Measurements from ENCODE around the gene SDC3.

The SDC3 gene

GRCh38 chr1:30904191-30904961 is 4.2 kb downstream of the SDC3 start:
- DNase-seq: no peak

GRCh38 chr1:30903343-30904034 is 5.1 kb downstream of the SDC3 start:
- DNase-seq: no peak

- no peak for DNase-seq
These were observed 5.8 kb downstream of the SDC3 start for GRCh38 chr1:30902593-30903290.

GRCh38 chr1:30901798-30902581 is 6.6 kb downstream of the SDC3 start:
- no peak for DNase-seq

- no peak for DNase-seq
These were observed 7.5 kb downstream of the SDC3 start for GRCh38 chr1:30900931-30901560.

GRCh38 chr1:30900486-30900885 is 8.1 kb downstream of the SDC3 start:
- no peak for DNase-seq

- DNase-seq: no peak
These were observed 8.8 kb downstream of the SDC3 start for GRCh38 chr1:30899577-30900389.

GRCh38 chr1:30898031-30898815 is 10.3 kb downstream of the SDC3 start:
- no peak for DNase-seq

- DNase-seq: no peak
These were observed 11.7 kb downstream of the SDC3 start for GRCh38 chr1:30896905-30897304.

- no peak for DNase-seq
These were observed 12.5 kb downstream of the SDC3 start for GRCh38 chr1:30895944-30896660.

GRCh38 chr1:30895382-30895943 is 13.1 kb downstream of the SDC3 start:
- no peak for DNase-seq

- DNase-seq: no peak
These were observed 14.0 kb downstream of the SDC3 start for GRCh38 chr1:30894508-30894973.

- no peak for DNase-seq
These were observed 14.6 kb downstream of the SDC3 start for GRCh38 chr1:30893776-30894507.

GRCh38 chr1:30892671-30893073 is 15.9 kb downstream of the SDC3 start:
- DNase-seq: no peak

- no peak for DNase-seq
These were observed 17.4 kb downstream of the SDC3 start for GRCh38 chr1:30891227-30891552.

GRCh38 chr1:30890502-30891226 is 17.9 kb downstream of the SDC3 start:
- no peak for DNase-seq

GRCh38 chr1:30889511-30889910 is 19.0 kb downstream of the SDC3 start:
- DNase-seq: no peak

GRCh38 chr1:30888975-30889374 is 19.6 kb downstream of the SDC3 start:
- no peak for DNase-seq

All from activated CD4-positive, CD25-positive, alpha-beta regulatory T cell (primary cell).